Neural progenitor cell (in vitro differentiated cells): ENCODE data around the gene RGS14.

ENCODE experiments used
- CTCF ChIP-seq: fragments of 200-600 bp; sonication (generic); IDR thresholded peaks from 2 replicates; pipeline ENCODE4 v1.5.1; 2017; ENCODE audit warnings: antibody characterized with exemption, mild to moderate bottlenecking
- EZH2 ChIP-seq: fragments of 200-600 bp; sonication (generic); IDR thresholded peaks from 2 replicates; pipeline ENCODE4 v1.6.1; 2017; ENCODE audit warnings: antibody characterized with exemption, mild to moderate bottlenecking, moderate library complexity
- EZH2phosphoT487 ChIP-seq: fragments of 200-600 bp; sonication (generic); IDR thresholded peaks from 2 replicates; pipeline ENCODE4 v1.6.1; 2017; ENCODE audit warnings: antibody characterized with exemption

- TF ChIP-seq CTCF (no peak), EZH2phosphoT487 (no peak), EZH2 (no peak)
Observed at GRCh38 chr5:177354711-177355110, 3.0 kb upstream of the RGS14 start.
